H1 (cell line): ENCODE results near the gene CRISPLD2. TPM values are rescaled to one million over a fixed set of nuclear protein-coding genes. Genes with fewer than 3 reads are reported as not detected.

Experiments
- CTCF ChIA-PET: fragments of 300-600 bp; sonication (Branson Sonifier 250); formaldehyde crosslinking; loops from one replicate; lab custom pipeline; 2021; ENCODE audit not compliant: partially characterized antibody; lab: Charles Lee
- POLR2A ChIA-PET: fragments of 300-600 bp; sonication (Branson Sonifier 250); formaldehyde crosslinking; loops from one replicate; lab custom pipeline; 2021; ENCODE audit warnings: inconsistent platforms; ENCODE audit not compliant: partially characterized antibody; lab: Charles Lee
- DNase-seq, 2 experiments: peaks; one replicate each; pipeline versions ENCODE4 v3.0.0 to v3.0.0-alpha.2; 2010 to 2022; ENCODE audit warnings: low spot score in 2 of 2, low read depth in 1 of 2, mixed read lengths in 1 of 2
- FAIRE-seq: peaks from 2 replicates; lab custom pipeline; 2011; peaks lifted over from hg19 to GRCh38; lab: Jason Lieb, UNC
- H2AFZ ChIP-seq: 2 replicates; pipeline ENCODE4 v1.8.1; 2012; ENCODE audit warnings: low read length, inconsistent platforms
- H2AK5ac ChIP-seq: 2 replicates; pipeline ENCODE4 v1.6.1; 2013; ENCODE audit warnings: low read depth, low read length
- H2BK120ac ChIP-seq: replicated peaks from 2 replicates; pipeline ENCODE3; 2013; ENCODE audit warnings: low read depth, low read length, inconsistent platforms
- H2BK12ac ChIP-seq: 2 replicates; pipeline ENCODE4 v1.6.1; 2013; ENCODE audit warnings: low read depth, low read length
- H2BK15ac ChIP-seq: 2 replicates; pipeline ENCODE4 v1.6.1; 2013; ENCODE audit warnings: low read length
- H2BK20ac ChIP-seq: 2 replicates; pipeline ENCODE4 v1.6.1; 2013; ENCODE audit warnings: low read length
- H2BK5ac ChIP-seq: 2 replicates; pipeline ENCODE4 v1.6.1; 2013; ENCODE audit warnings: low read depth, low read length
- H3K14ac ChIP-seq: 2 replicates; pipeline ENCODE4 v1.6.1; 2013; ENCODE audit warnings: inconsistent platforms; ENCODE audit not compliant: insufficient read length
- H3K18ac ChIP-seq: 2 replicates; pipeline ENCODE4 v1.6.1; 2013; ENCODE audit warnings: low read length; ENCODE audit errors: extremely low read depth
- H3K23ac ChIP-seq: 2 replicates; pipeline ENCODE4 v1.6.1; 2013; ENCODE audit warnings: inconsistent platforms; ENCODE audit not compliant: insufficient read length
- H3K23me2 ChIP-seq: 2 replicates; pipeline ENCODE4 v1.6.1; 2013; ENCODE audit warnings: low read depth, low read length
- H3K27ac ChIP-seq: 2 replicates; pipeline ENCODE4 v1.6.1; 2011; ENCODE audit warnings: low read depth, low read length, inconsistent platforms
- H3K27me3 ChIP-seq, 4 experiments: replicated peaks in 1 of 4; 1 replicate in 1 of 4; 2 replicates in 3 of 4; pipeline versions ENCODE4 v1.6.1 to v1.8.1; 2011 to 2013; ENCODE audit warnings: low read length in 3 of 4, mild to moderate bottlenecking in 3 of 4, inconsistent platforms in 2 of 4, mixed read lengths in 2 of 4, moderate library complexity in 1 of 4; ENCODE audit not compliant: control insufficient read depth in 3 of 4, insufficient read depth in 3 of 4; ENCODE audit errors: extremely low read depth in 1 of 4
- H3K36me3 ChIP-seq, 4 experiments: 2 replicates each; pipeline versions ENCODE4 v1.6.1 to v1.8.1; 2011 to 2013; ENCODE audit warnings: mild to moderate bottlenecking in 4 of 4, low read length in 3 of 4, moderate library complexity in 2 of 4, control low read depth in 1 of 4, inconsistent platforms in 1 of 4; ENCODE audit not compliant: insufficient read depth in 4 of 4, control insufficient read depth in 2 of 4
- H3K4ac ChIP-seq: replicated peaks from 2 replicates; pipeline ENCODE3; 2013; ENCODE audit warnings: low read length, low read depth, mixed read lengths, inconsistent platforms; ENCODE audit not compliant: insufficient read length
- H3K4me1 ChIP-seq, 4 experiments: replicated peaks in 1 of 4; 1 replicate in 1 of 4; 2 replicates in 3 of 4; pipeline versions ENCODE4 v1.6.1 to v1.8.1; 2011 to 2013; ENCODE audit warnings: low read length in 3 of 4, inconsistent platforms in 2 of 4, mixed read lengths in 1 of 4; ENCODE audit not compliant: insufficient read depth in 4 of 4, control insufficient read depth in 3 of 4
- H3K4me2 ChIP-seq, 2 experiments: 2 replicates each; pipeline versions ENCODE4 v1.6.1 to v1.8.1; 2011 to 2013; ENCODE audit warnings: low read depth in 2 of 2, low read length in 2 of 2, control low read depth in 1 of 2, inconsistent platforms in 1 of 2, mild to moderate bottlenecking in 1 of 2; ENCODE audit not compliant: insufficient read depth in 1 of 2
- H3K4me3 ChIP-seq, 4 experiments: fragments of 200-600, 300-600 bp in 1 of 4; sonication (generic), shearing (Covaris generic), sonication (Bioruptor Twin) in 1 of 4; 2 replicates each; pipeline versions ENCODE4 v1.5.1 to v1.8.1; 2011 to 2016; ENCODE audit warnings: low read length in 4 of 4, low read depth in 3 of 4, control low read depth in 2 of 4, inconsistent platforms in 2 of 4, mild to moderate bottlenecking in 2 of 4, mixed read lengths in 1 of 4, moderate library complexity in 1 of 4; ENCODE audit not compliant: insufficient read depth in 2 of 4; ENCODE audit errors: extremely low read depth in 1 of 4
- H3K56ac ChIP-seq: replicated peaks from 2 replicates; pipeline ENCODE3; 2013; ENCODE audit warnings: low read depth, mild to moderate bottlenecking, mixed read lengths, low read length, inconsistent platforms; ENCODE audit not compliant: insufficient read length
- H3K79me1 ChIP-seq: 2 replicates; pipeline ENCODE4 v1.6.1; 2013; ENCODE audit warnings: low read depth, low read length, control low read depth
- H3K79me2 ChIP-seq, 2 experiments: 2 replicates each; pipeline versions ENCODE4 v1.6.1 to v1.8.1; 2012 to 2013; ENCODE audit warnings: low read length in 2 of 2, mild to moderate bottlenecking in 2 of 2, inconsistent platforms in 1 of 2; ENCODE audit not compliant: insufficient read depth in 2 of 2, control insufficient read depth in 1 of 2
- H3K9ac ChIP-seq, 4 experiments: replicated peaks in 1 of 4; 1 replicate in 1 of 4; 2 replicates in 3 of 4; pipeline versions ENCODE4 v1.6.1 to v1.8.1; 2011 to 2013; ENCODE audit warnings: low read depth in 3 of 4, low read length in 3 of 4, control low read depth in 2 of 4, mild to moderate bottlenecking in 2 of 4, moderate library complexity in 2 of 4, inconsistent platforms in 1 of 4; ENCODE audit errors: extremely low read depth in 1 of 4
- H3K9me3 ChIP-seq, 2 experiments: 2 replicates each; pipeline versions ENCODE4 v1.6.1 to v1.8.1; 2012 to 2013; ENCODE audit warnings: mild to moderate bottlenecking in 2 of 2, moderate library complexity in 2 of 2, control low read depth in 1 of 2, inconsistent platforms in 1 of 2, low read depth in 1 of 2, low read length in 1 of 2, mixed read lengths in 1 of 2; ENCODE audit not compliant: insufficient read depth in 2 of 2
- H4K20me1 ChIP-seq, 2 experiments: replicated peaks in 1 of 2; 2 replicates each; pipeline versions ENCODE3 to v1.8.1; 2011 to 2013; ENCODE audit warnings: inconsistent platforms in 2 of 2, low read length in 2 of 2, mild to moderate bottlenecking in 1 of 2; ENCODE audit not compliant: insufficient read depth in 2 of 2, control insufficient read depth in 1 of 2
- H4K5ac ChIP-seq: 2 replicates; pipeline ENCODE4 v1.6.1; 2013; ENCODE audit warnings: low read length, low read depth, mixed read lengths, inconsistent platforms; ENCODE audit not compliant: insufficient read length
- H4K8ac ChIP-seq: 2 replicates; pipeline ENCODE4 v1.8.0; 2013; ENCODE audit warnings: mild to moderate bottlenecking, moderate library complexity, low read length, inconsistent platforms; ENCODE audit not compliant: insufficient read depth; ENCODE audit errors: extremely low read depth
- H4K91ac ChIP-seq: replicated peaks from 2 replicates; pipeline ENCODE3; 2013; ENCODE audit warnings: low read length, mixed read lengths, inconsistent platforms; ENCODE audit not compliant: insufficient read length
- ATF2 ChIP-seq: IDR thresholded peaks from 2 replicates; pipeline ENCODE4 v1.6.1; 2012; ENCODE audit warnings: low read length, inconsistent platforms
- CTCF ChIP-seq, 3 experiments: IDR thresholded peaks; 1 replicate in 2 of 3; 2 replicates in 1 of 3; pipeline versions ENCODE4 v1.5.1 to v1.6.1; 2011; ENCODE audit warnings: low read length in 3 of 3, mild to moderate bottlenecking in 3 of 3, inconsistent platforms in 2 of 3, low read depth in 1 of 3, moderate library complexity in 1 of 3; ENCODE audit not compliant: insufficient read depth in 1 of 3; ENCODE audit errors: control extremely low read depth in 1 of 3
- NRF1 ChIP-seq: IDR thresholded peaks from 2 replicates; pipeline ENCODE4 v1.6.1; 2011; ENCODE audit warnings: mild to moderate bottlenecking, low read depth, low read length, improper control_type of control experiment
- RNF2 ChIP-seq: fragments of 200-900, 300-1000 bp; sonication (generic); IDR thresholded peaks from 2 replicates; pipeline ENCODE4 v1.7.1; 2016; ENCODE audit warnings: borderline replicate concordance, low read depth, mild to moderate bottlenecking, antibody characterized with exemption, low read length; ENCODE audit not compliant: poor library complexity, severe bottlenecking; ENCODE audit errors: missing control alignments
- WGBS, 2 experiments: shearing (Covaris generic) in 1 of 2; methylation state at CpG; one replicate each; pipeline versions ENCODE4 v1.1.6 to v1.1.7; 2013 to 2015; ENCODE audit warnings: low lambda C conversion rate in 2 of 2, mixed read lengths in 2 of 2, inconsistent platforms in 1 of 2, low coverage in 1 of 2, missing lambda C conversion rate in 1 of 2; ENCODE audit not compliant: insufficient replicate concordance in 2 of 2, insufficient coverage in 1 of 2, insufficient read length in 1 of 2; ENCODE audit errors: extremely low coverage in 1 of 2, missing lambda C conversion rate in 1 of 2; 5-methylcytosine and 5-hydroxymethylcytosine counted together
- polyA plus RNA-seq, 7 experiments: library from polyadenylated mRNA; depleted of rRNA in 3 of 7; stranded (reverse) in 5 of 7; unstranded in 2 of 7; fragments of >200 nt in 5 of 7; fragments of 200-250 nt in 2 of 7; gene quantifications; 1 replicate in 5 of 7; 2 replicates in 1 of 7; 4 replicates in 1 of 7; pipeline versions ENCODE4 v1.2.1 to v1.2.3, GENCODE V29; 2011 to 2013; ENCODE audit warnings: missing spikeins in 2 of 7, mixed read lengths in 2 of 7
- total RNA-seq: library from RNA; stranded (reverse); fragmentation: NEBNext Ultra II Directional; extraction: Animal tissue kit (Norgen Biotek cat#: 25700); gene quantifications from 2 replicates; pipeline ENCODE4 v1.2.1, GENCODE V29; 2021

The CRISPLD2 gene
- total and polyA plus RNA-seq, 2 of the 8 experiments (the other 6 are each of a cell fraction or from before 2014, with no cell fraction given), result 2.7 to 5.1 TPM

DNA sequence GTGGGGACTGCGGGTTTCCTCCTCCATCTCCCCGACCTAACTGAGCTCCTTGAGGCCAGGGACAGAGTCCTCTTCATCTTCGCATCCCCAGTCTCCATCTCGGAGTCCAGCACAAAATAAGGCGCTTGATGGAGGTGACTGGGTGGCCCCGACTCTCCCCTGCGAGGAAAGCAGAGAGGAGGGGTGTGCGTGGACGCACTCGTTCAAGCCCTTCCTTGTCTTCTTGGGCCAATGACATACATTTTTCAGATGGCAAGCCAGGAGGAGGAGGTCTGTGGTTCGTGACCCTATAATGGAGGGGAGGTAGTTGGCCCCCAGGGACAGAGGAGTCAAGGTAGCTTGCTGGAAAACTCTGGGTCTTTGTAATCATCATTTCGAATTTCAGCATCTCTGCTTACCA lies 17.2 kb downstream of the CRISPLD2 start:
- Histone ChIP-seq H2AK5ac (no peak overlapping the region), H3K4ac (no peak overlapping the region), H3K79me1 (no peaks in the 10 kb centered on the region), H3K4me1 (peaks cover 0 to 16% (median 9%) of the 10 kb centered on the region in 4 experiments; a peak in 5 of 7 replicates), H3K27ac (no peak overlapping the region), H2BK12ac (no peak overlapping the region), H3K9me3 (no peaks in the 10 kb centered on the region), H3K56ac (no peak overlapping the region), H2BK120ac (no peak overlapping the region), H3K23me2 (peaks cover under 1% of the 10 kb centered on the region; the same call in 1 of the 2 replicates), H4K20me1 (no peaks in the 10 kb centered on the region), H2BK15ac (no peak overlapping the region), H3K79me2 (no peaks in the 10 kb centered on the region), H2BK5ac (no peak overlapping the region), H2BK20ac (no peak overlapping the region), H4K8ac (no peak overlapping the region), H3K4me3 (no peak overlapping the region), H3K27me3 (no peaks in the 10 kb centered on the region; a peak in 1 of 7 replicates), H3K14ac (no peak overlapping the region), H3K9ac (no peak overlapping the region), H4K5ac (no peak overlapping the region), H3K4me2 (no peak overlapping the region), H3K36me3 (no peaks in the 10 kb centered on the region), H3K18ac (no peak overlapping the region), H2AFZ (no peak overlapping the region), H4K91ac (no peak overlapping the region), H3K23ac (no peak overlapping the region)
- no peak for FAIRE-seq
- ChIA-PET CTCF (interaction anchor here (1.0 kb wide), 1 partner anchor 15 kb away, joined by 5 read pairs; no protein-coding TSS in a partner anchor), POLR2A (interaction anchor here (0.6 to 1.4 kb wide), 2 partner anchors 17 to 95 kb away, joined by 3 to 7 read pairs; partner anchors contain the start of gene CRISPLD2)
- 93% methylated on average over 10 of the region's 12 CpGs; no CpG with 5 or more reads in 1 of the 2 experiments for WGBS, 2 experiments
- DNase-seq, result no peak
- TF ChIP-seq NRF1, result no peak
- TF ChIP-seq ATF2, result no peak
- no peak for TF ChIP-seq CTCF (IDR thresholded peaks at IDR 0.05; ENCODE audit: control extremely low read depth in 1 of 3, insufficient read depth in 1 of 3, low read depth in 1 of 3, low read length in 3 of 3)
- TF ChIP-seq RNF2, result no peak
